Ovary (tissue), 3 donors: ENCODE data around the gene NF1.

ENCODE experiments used
- CTCF ChIP-seq, 3 donors: fragments of 450-650 bp in 2 of 3; fragments of 200-600 bp in 1 of 3; IDR thresholded peaks; one replicate each; pipeline versions ENCODE4 v1.5.1 to v1.8.0; 2016 to 2022; ENCODE audit warnings: antibody characterized with exemption in 3 of 3, mild to moderate bottlenecking in 1 of 3
- POLR2A ChIP-seq: fragments of 450-650 bp; IDR thresholded peaks from one replicate; pipeline ENCODE4 v1.6.1; 2017; ENCODE audit warnings: antibody characterized with exemption, mild to moderate bottlenecking, moderate library complexity
- donor health status: DM: no; HTN: no; CAD: no.

GRCh38 chr17:31318851-31319661 is 224.3 kb downstream of the NF1 start:
- TF ChIP-seq CTCF (IDR thresholded peaks at IDR 0.05) (no peak), POLR2A (no peak)
